Measurements from ENCODE around the gene AGRN.
A peak's percentile ranks its signal among the peaks of the same experiment; 100 is the strongest.
"Not testable (repeated sequence)": the region's sequence is repeated elsewhere in the genome, so short reads cannot be mapped to it uniquely, and the experiment has no call there.

Gene AGRN

GRCh38 chr1:1003618-1004419 lies 16.1 kb upstream of the AGRN start:
- Histone ChIP-seq H3K4me3 (ENCODE audit: low read depth, low read length) (no peak overlapping the region), H3K4me1 (ENCODE audit: control insufficient read depth, insufficient read depth, low read length, unreplicated experiment) (peaks cover 13% of the 10 kb centered on the region), H3K79me2 (ENCODE audit: control insufficient read depth, insufficient read depth, low read length, unreplicated experiment) (peaks cover 5% of the 10 kb centered on the region), H3K27ac (ENCODE audit: low read depth, low read length) (no peak overlapping the region), H3K27me3 (ENCODE audit: insufficient read depth, low read length) (peaks cover 3% of the 10 kb centered on the region; the same call in 1 of the 2 replicates), H3K36me3 (ENCODE audit: insufficient read depth, low read length) (no peaks in the 10 kb centered on the region), H2AFZ (ENCODE audit: low read length, unreplicated experiment) (no peak overlapping the region)

DNA sequence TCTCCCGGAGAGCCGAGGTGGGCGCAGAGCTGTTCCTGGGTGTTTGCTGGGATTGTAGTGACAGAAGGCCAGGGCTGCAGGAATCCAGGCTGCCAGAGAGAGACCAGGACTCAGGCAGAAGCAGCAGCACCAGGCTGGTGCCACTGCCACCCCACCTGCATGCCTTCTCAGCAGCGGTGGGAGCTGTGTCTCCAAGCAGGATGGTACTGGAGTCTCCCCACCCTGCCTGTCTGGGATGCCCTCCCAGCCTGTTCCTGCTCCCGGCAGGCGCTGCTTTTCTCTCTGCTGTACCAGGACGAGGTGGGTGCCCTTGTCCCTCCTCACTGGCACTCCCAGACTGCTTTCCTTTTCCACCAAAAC lies 15.5 kb upstream of the AGRN start:
- H3K4me3 ChIP-seq (ENCODE audit: low read depth, low read length) = no peak overlapping the region
- no peak overlapping the region for H2AFZ ChIP-seq (ENCODE audit: low read length, unreplicated experiment)
- H3K4me1 ChIP-seq (ENCODE audit: control insufficient read depth, insufficient read depth, low read length, unreplicated experiment) = peaks cover 13% of the 10 kb centered on the region
- H3K79me2 ChIP-seq (ENCODE audit: control insufficient read depth, insufficient read depth, low read length, unreplicated experiment) = peaks cover 3% of the 10 kb centered on the region
- H3K36me3 ChIP-seq (ENCODE audit: insufficient read depth, low read length) = no peaks in the 10 kb centered on the region
- no peak overlapping the region for H3K27ac ChIP-seq (ENCODE audit: low read depth, low read length)
- peaks cover 3% of the 10 kb centered on the region; the same call in 1 of the 2 replicates for H3K27me3 ChIP-seq (ENCODE audit: insufficient read depth, low read length)

DNA sequence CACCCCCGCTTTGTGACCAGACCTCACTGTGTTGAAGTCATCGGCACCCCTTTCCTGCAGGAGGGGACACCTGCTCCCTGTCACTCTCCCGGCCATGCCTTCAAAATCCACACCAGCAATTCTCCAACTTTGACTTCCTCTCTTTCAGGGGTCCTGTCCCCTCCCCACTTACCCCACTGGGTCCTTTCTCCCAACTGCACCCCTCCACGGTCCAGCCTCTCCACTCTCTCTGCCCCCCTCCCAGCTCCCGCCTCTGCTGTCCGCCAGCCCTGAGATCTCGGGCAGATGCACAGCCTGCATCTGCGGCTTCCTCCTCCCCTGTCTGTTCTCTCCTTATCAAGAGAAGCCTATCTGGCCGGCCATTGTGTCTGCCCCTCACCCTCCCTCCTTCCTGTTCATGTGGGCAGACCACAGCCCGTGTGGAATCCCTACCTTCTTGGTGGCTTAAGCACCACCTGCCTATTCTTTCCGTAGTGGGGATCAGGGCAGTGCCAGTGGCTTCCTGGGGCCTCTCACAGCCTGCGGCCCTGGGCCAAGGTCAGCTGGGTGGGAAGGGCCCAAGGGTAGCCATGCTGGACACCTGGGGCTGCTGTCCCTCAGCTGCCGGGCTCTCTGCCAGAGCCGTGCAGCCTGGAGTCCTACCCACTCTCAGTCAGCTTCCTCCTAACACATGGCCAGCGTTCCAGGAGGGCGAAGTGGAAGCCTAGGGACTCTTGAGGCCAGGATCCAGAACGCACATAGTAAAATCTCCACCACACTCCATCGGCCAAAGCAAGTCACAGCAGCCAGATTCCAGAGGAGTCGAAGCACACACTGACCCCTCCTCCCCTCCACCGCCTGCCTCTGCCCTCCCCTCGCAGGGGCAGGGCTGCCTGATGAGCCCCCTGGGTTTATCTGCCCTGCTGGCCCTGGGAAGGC lies 14.9 kb upstream of the AGRN start:
- peaks cover 13% of the 10 kb centered on the region for H3K4me1 ChIP-seq (ENCODE audit: control insufficient read depth, insufficient read depth, low read length, unreplicated experiment)
- H3K27me3 ChIP-seq (ENCODE audit: insufficient read depth, low read length) = no peaks in the 10 kb centered on the region
- H3K4me3 ChIP-seq (ENCODE audit: low read depth, low read length) = no peak overlapping the region
- no peak overlapping the region for H2AFZ ChIP-seq (ENCODE audit: low read length, unreplicated experiment)
- H3K36me3 ChIP-seq (ENCODE audit: insufficient read depth, low read length) = no peaks in the 10 kb centered on the region
- no peak overlapping the region; the same call in 1 of the 2 replicates for H3K27ac ChIP-seq (ENCODE audit: low read depth, low read length)
- H3K79me2 ChIP-seq (ENCODE audit: control insufficient read depth, insufficient read depth, low read length, unreplicated experiment) = no peaks in the 10 kb centered on the region

- Histone ChIP-seq H3K79me2 (ENCODE audit: control insufficient read depth, insufficient read depth, low read length, unreplicated experiment) (no peaks in the 10 kb centered on the region), H3K36me3 (ENCODE audit: insufficient read depth, low read length) (no peaks in the 10 kb centered on the region), H3K27ac (ENCODE audit: low read depth, low read length) (no peak overlapping the region), H3K4me1 (ENCODE audit: control insufficient read depth, insufficient read depth, low read length, unreplicated experiment) (peaks cover 13% of the 10 kb centered on the region), H3K27me3 (ENCODE audit: insufficient read depth, low read length) (no peaks in the 10 kb centered on the region), H3K4me3 (ENCODE audit: low read depth, low read length) (no peak overlapping the region), H2AFZ (ENCODE audit: low read length, unreplicated experiment) (no peak overlapping the region)
Measured at GRCh38 chr1:1005774-1006304, 14.1 kb upstream of the AGRN start.

DNA sequence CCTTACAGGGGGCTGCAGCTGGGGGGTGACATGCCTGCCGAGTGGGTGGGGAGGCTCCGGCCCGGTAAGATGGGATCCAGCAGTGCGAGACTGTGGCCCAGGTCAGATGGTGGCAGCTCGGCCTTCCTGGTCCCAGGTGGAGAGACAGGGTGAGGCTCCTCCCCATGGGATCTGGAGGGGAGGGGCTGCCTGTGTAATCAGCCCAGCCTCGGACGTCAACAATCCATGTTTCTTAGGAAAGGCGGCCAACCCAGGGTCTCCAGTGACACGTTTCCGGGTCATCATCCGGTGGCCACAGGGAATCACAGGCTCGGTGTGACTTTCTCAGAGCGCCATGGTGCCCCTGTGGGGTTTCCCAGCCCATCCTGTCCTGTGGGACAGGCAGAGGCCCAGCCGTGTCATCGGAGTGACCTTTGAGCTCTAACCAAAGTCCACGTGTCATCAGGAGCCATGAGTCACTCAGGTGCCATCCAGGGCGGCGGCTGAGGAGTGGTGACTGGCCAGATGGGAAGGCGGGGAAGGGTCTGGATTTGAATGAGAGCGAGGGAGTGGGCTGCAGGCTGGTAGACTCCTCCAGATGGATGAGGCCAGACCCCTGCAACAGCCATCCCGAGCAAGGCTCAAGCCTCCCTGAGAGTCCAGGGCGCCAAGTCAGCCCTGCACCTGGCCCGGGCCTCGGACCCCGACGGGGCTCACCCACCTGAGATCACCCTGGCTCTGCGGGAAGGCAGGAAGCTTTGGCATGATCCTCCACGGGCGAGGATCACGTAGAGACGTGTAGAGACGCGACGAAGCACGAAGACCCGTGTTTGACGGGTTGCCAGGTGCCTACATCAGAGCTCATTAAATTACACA lies 13.4 kb upstream of the AGRN start:
- Histone ChIP-seq H3K27me3 (ENCODE audit: insufficient read depth, low read length) (no peaks in the 10 kb centered on the region), H3K4me1 (ENCODE audit: control insufficient read depth, insufficient read depth, low read length, unreplicated experiment) (peaks cover 13% of the 10 kb centered on the region), H3K79me2 (ENCODE audit: control insufficient read depth, insufficient read depth, low read length, unreplicated experiment) (no peaks in the 10 kb centered on the region), H3K27ac (ENCODE audit: low read depth, low read length) (no peak overlapping the region), H3K4me3 (ENCODE audit: low read depth, low read length) (no peak overlapping the region), H2AFZ (ENCODE audit: low read length, unreplicated experiment) (no peak overlapping the region), H3K36me3 (ENCODE audit: insufficient read depth, low read length) (no peaks in the 10 kb centered on the region)

DNA sequence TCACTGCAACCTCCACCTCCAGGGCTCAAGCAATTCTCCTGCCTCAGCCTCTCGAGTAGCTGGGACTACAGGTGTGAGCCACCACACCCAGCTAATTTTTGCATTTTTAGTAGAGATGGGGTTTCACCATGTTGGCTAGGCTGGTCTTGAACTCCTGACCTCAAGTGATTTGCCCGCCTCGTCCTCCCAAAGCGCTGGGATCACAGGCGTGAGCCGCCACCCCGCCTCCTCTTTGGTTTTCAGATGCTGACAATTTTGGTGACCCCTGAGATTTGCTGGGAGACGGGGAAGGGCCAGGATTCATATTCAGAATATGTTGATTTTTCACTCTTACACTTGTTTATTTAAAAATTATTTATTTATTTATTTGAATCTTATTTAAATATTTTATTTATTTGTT lies 9.8 kb upstream of the AGRN start:
- Histone ChIP-seq H3K79me2 (ENCODE audit: control insufficient read depth, insufficient read depth, low read length, unreplicated experiment) (peaks cover 18% of the 10 kb centered on the region), H3K36me3 (ENCODE audit: insufficient read depth, low read length) (peaks cover 15% of the 10 kb centered on the region; the same call in 1 of the 2 replicates), H3K4me1 (ENCODE audit: control insufficient read depth, insufficient read depth, low read length, unreplicated experiment) (peaks cover 17% of the 10 kb centered on the region)
- H2AFZ ChIP-seq (ENCODE audit: low read length, unreplicated experiment); H3K27me3 ChIP-seq (ENCODE audit: insufficient read depth, low read length); H3K4me3 ChIP-seq (ENCODE audit: low read depth, low read length); H3K27ac ChIP-seq (ENCODE audit: low read depth, low read length): not testable (repeated sequence)

DNA sequence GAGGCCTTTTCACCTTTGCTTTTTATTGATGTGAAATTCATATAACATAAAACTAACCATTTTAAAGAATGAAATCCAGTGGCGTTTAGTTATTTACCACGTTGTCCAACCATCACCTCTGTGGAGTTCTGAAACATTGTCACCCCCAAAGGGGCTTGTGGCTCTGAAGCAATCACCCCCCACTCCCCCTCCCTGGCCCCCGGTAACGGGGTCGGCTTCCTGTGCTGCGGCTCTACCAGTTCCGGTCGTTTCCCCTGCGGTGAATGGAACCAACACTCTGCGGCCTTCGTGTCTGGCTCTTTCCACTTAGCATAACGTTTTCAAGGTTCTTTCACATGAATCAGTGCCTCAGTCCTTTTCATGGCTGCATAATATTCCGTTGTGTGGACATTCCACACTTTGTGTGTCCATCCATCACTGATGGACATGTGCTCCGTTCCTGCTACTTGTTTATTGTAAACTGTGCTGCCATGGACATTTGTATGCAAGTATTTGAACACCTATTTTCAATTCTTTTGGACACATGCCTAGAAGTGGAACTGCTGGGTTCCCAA lies 8.4 kb upstream of the AGRN start:
- H2AFZ ChIP-seq (ENCODE audit: low read length, unreplicated experiment) = no peak overlapping the region
- H3K36me3 ChIP-seq (ENCODE audit: insufficient read depth, low read length) = peaks cover 17% of the 10 kb centered on the region; the same call in 1 of the 2 replicates
- peaks cover 20% of the 10 kb centered on the region for H3K79me2 ChIP-seq (ENCODE audit: control insufficient read depth, insufficient read depth, low read length, unreplicated experiment)
- H3K27me3 ChIP-seq (ENCODE audit: insufficient read depth, low read length) = no peaks in the 10 kb centered on the region
- H3K27ac ChIP-seq (ENCODE audit: low read depth, low read length) = no peak overlapping the region
- peaks cover 11% of the 10 kb centered on the region for H3K4me1 ChIP-seq (ENCODE audit: control insufficient read depth, insufficient read depth, low read length, unreplicated experiment)
- no peak overlapping the region for H3K4me3 ChIP-seq (ENCODE audit: low read depth, low read length)

- Histone ChIP-seq H3K36me3 (ENCODE audit: insufficient read depth, low read length) (peaks cover 17% of the 10 kb centered on the region; the same call in 1 of the 2 replicates), H2AFZ (ENCODE audit: low read length, unreplicated experiment) (peak overlapping the region; percentile 30), H3K27ac (ENCODE audit: low read depth, low read length) (peak overlapping the region; percentile 95), H3K79me2 (ENCODE audit: control insufficient read depth, insufficient read depth, low read length, unreplicated experiment) (peaks cover 20% of the 10 kb centered on the region), H3K4me1 (ENCODE audit: control insufficient read depth, insufficient read depth, low read length, unreplicated experiment) (peaks cover 11% of the 10 kb centered on the region), H3K4me3 (ENCODE audit: low read depth, low read length) (peak overlapping the region; percentile 96)
- not testable (repeated sequence) for H3K27me3 ChIP-seq (ENCODE audit: insufficient read depth, low read length)
Measured at GRCh38 chr1:1012736-1013104, 7.2 kb upstream of the AGRN start.

GRCh38 chr1:1013105-1013921 lies 6.6 kb upstream of the AGRN start, which contains the start of gene ISG15:
ISG15 (plus strand) TSS chr1:1013497; CDS start chr1:1013574, 77 bp downstream.
- peaks cover 17% of the 10 kb centered on the region; the same call in 1 of the 2 replicates for H3K36me3 ChIP-seq (ENCODE audit: insufficient read depth, low read length)
- H3K4me3 ChIP-seq (ENCODE audit: low read depth, low read length) = peak within 1 kb of the TSS; percentile 96
- H3K79me2 ChIP-seq (ENCODE audit: control insufficient read depth, insufficient read depth, low read length, unreplicated experiment) = peaks cover 20% of the 10 kb centered on the region
- H3K4me1 ChIP-seq (ENCODE audit: control insufficient read depth, insufficient read depth, low read length, unreplicated experiment) = peaks cover 11% of the 10 kb centered on the region
- peak within 1 kb of the TSS; percentile 30 for H2AFZ ChIP-seq (ENCODE audit: low read length, unreplicated experiment)
- peak within 1 kb of the TSS; percentile 95 for H3K27ac ChIP-seq (ENCODE audit: low read depth, low read length)
- no peaks in the 10 kb centered on the region for H3K27me3 ChIP-seq (ENCODE audit: insufficient read depth, low read length)

All from ACC112 (cell line).